OCI-LY7 (cell line): ENCODE results near the gene FAM174A.

Experiments used
- EZH2phosphoT487 ChIP-seq: fragments of 200-600 bp; sonication (generic); IDR thresholded peaks from 2 replicates; pipeline ENCODE4 v1.6.1; 2018; ENCODE audit warnings: low read depth, borderline replicate concordance, mild to moderate bottlenecking, mixed run types, antibody characterized with exemption, low read length, moderate library complexity, mixed read lengths
- TF ChIP-seq, protein P1 (sequence below): fragments of 200-600 bp; sonication (generic); conservative IDR thresholded peaks from 2 replicates; pipeline ENCODE4 v1.5.1; 2014; ENCODE audit warnings: mild to moderate bottlenecking, antibody characterized with exemption, low read length, moderate library complexity, mixed read lengths

DNA sequence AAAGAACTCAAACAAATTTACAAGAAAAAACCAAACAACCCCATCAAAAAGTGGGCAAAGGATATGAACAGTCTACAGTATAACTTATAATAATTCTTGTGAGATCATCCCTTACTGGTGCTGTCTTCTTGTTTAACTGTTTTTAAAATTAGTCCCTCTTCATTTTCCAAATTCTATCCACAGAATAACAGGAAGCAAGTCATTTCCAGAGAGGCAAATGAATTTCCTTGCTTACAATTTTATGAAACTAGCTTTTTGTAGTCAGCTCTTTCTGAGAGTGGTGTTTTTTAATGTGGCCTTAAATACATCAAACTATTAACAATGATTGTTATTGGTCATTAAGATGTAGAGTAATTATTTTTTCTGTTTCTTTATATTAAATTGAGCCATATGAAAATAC, 40.6 kb downstream of the FAM174A start:
- TF ChIP-seq, protein P1, sequence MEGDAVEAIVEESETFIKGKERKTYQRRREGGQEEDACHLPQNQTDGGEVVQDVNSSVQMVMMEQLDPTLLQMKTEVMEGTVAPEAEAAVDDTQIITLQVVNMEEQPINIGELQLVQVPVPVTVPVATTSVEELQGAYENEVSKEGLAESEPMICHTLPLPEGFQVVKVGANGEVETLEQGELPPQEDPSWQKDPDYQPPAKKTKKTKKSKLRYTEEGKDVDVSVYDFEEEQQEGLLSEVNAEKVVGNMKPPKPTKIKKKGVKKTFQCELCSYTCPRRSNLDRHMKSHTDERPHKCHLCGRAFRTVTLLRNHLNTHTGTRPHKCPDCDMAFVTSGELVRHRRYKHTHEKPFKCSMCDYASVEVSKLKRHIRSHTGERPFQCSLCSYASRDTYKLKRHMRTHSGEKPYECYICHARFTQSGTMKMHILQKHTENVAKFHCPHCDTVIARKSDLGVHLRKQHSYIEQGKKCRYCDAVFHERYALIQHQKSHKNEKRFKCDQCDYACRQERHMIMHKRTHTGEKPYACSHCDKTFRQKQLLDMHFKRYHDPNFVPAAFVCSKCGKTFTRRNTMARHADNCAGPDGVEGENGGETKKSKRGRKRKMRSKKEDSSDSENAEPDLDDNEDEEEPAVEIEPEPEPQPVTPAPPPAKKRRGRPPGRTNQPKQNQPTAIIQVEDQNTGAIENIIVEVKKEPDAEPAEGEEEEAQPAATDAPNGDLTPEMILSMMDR = no peak
- no peak for TF ChIP-seq EZH2phosphoT487
